Measurements from ENCODE around the gene SRR. TPM values are rescaled to one million over a fixed set of nuclear protein-coding genes. Genes with fewer than 3 reads are reported as not detected.
A peak's percentile ranks its signal among the peaks of the same experiment; 100 is the strongest.

SRR gene
- polyA plus RNA-seq, 1 donor from 2014 or later: 69.0 TPM

DNA sequence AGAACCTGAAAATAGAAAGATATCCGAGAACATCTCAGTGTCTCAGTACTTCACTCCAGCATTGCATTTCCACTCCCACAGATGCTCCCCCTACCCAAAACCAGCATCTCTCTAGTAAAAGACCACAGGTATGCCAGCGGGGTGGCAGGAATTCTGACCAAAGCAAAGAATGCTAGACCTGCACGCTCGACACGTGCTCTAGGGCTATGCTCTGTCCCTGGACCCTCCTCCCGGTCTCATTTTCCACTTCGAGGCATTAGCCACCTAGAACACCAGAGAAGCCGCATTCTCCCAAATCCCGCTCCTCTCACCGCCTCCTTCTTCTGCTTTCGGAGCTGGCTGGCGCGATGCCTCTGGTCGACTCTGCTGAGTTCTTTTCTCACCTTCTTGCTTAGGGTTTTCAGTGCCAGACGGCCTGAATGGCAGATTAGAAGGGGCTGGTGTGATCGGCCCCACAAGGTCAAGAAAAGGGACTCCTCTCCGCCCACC lies 32.0 kb downstream of the SRR start:
- TF ChIP-seq, protein P1, sequence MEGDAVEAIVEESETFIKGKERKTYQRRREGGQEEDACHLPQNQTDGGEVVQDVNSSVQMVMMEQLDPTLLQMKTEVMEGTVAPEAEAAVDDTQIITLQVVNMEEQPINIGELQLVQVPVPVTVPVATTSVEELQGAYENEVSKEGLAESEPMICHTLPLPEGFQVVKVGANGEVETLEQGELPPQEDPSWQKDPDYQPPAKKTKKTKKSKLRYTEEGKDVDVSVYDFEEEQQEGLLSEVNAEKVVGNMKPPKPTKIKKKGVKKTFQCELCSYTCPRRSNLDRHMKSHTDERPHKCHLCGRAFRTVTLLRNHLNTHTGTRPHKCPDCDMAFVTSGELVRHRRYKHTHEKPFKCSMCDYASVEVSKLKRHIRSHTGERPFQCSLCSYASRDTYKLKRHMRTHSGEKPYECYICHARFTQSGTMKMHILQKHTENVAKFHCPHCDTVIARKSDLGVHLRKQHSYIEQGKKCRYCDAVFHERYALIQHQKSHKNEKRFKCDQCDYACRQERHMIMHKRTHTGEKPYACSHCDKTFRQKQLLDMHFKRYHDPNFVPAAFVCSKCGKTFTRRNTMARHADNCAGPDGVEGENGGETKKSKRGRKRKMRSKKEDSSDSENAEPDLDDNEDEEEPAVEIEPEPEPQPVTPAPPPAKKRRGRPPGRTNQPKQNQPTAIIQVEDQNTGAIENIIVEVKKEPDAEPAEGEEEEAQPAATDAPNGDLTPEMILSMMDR (IDR thresholded peaks at IDR 0.05; ENCODE audit: poor library complexity, severe bottlenecking): no peak
- TF ChIP-seq, protein P2, sequence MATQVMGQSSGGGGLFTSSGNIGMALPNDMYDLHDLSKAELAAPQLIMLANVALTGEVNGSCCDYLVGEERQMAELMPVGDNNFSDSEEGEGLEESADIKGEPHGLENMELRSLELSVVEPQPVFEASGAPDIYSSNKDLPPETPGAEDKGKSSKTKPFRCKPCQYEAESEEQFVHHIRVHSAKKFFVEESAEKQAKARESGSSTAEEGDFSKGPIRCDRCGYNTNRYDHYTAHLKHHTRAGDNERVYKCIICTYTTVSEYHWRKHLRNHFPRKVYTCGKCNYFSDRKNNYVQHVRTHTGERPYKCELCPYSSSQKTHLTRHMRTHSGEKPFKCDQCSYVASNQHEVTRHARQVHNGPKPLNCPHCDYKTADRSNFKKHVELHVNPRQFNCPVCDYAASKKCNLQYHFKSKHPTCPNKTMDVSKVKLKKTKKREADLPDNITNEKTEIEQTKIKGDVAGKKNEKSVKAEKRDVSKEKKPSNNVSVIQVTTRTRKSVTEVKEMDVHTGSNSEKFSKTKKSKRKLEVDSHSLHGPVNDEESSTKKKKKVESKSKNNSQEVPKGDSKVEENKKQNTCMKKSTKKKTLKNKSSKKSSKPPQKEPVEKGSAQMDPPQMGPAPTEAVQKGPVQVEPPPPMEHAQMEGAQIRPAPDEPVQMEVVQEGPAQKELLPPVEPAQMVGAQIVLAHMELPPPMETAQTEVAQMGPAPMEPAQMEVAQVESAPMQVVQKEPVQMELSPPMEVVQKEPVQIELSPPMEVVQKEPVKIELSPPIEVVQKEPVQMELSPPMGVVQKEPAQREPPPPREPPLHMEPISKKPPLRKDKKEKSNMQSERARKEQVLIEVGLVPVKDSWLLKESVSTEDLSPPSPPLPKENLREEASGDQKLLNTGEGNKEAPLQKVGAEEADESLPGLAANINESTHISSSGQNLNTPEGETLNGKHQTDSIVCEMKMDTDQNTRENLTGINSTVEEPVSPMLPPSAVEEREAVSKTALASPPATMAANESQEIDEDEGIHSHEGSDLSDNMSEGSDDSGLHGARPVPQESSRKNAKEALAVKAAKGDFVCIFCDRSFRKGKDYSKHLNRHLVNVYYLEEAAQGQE (IDR thresholded peaks at IDR 0.05; ENCODE audit: borderline replicate concordance): no peak
- no peak for TF ChIP-seq EZH2 (IDR thresholded peaks at IDR 0.05; ENCODE audit: borderline replicate concordance, insufficient read depth, low read length, poor library complexity, severe bottlenecking)
- no peak for TF ChIP-seq MXI1 (conservative IDR thresholded peaks at IDR 0.05; ENCODE audit: poor library complexity, severe bottlenecking)
- TF ChIP-seq RAD21 (conservative IDR thresholded peaks at IDR 0.05): no peak
- no peak for TF ChIP-seq EP300 (conservative IDR thresholded peaks at IDR 0.05; ENCODE audit: poor library complexity, severe bottlenecking)
- no peak for TF ChIP-seq SMC3 (conservative IDR thresholded peaks at IDR 0.05; ENCODE audit: poor library complexity)
- no peak for TF ChIP-seq TAF1 (IDR thresholded peaks at IDR 0.05; ENCODE audit: low read depth)
- TF ChIP-seq POLR2AphosphoS5 (IDR thresholded peaks at IDR 0.05): no peak
- Histone ChIP-seq H4K20me1 (ENCODE audit: insufficient read depth) (no peaks in the 10 kb centered on the region), H3K9me3 (ENCODE audit: low read length) (no peaks in the 10 kb centered on the region), H3K79me2 (replicated peaks; ENCODE audit: insufficient read depth, low read length) (peaks cover 29% of the 10 kb centered on the region), H3K36me3 (ENCODE audit: insufficient read depth, low read length) (no peaks in the 10 kb centered on the region), H3F3A (ENCODE audit: insufficient read depth, low read length, poor library complexity, severe bottlenecking) (no peaks in the 10 kb centered on the region), H2AFZ (ENCODE audit: low read depth, low read length) (no peak overlapping the region), H3K27ac (ENCODE audit: low read length) (peak overlapping the region; percentile 91), H3K4me2 (ENCODE audit: low read length) (peak overlapping the region; percentile 87), H3K9me2 (ENCODE audit: insufficient read depth, low read length) (no peaks in the 10 kb centered on the region), H3K9ac (ENCODE audit: low read length) (peak overlapping the region; percentile 84), H3K27me3 (ENCODE audit: insufficient read depth, low read depth, low read length) (no peaks in the 10 kb centered on the region), H3K4me3 (ENCODE audit: low read length) (peak overlapping the region; percentile 98)

DNA sequence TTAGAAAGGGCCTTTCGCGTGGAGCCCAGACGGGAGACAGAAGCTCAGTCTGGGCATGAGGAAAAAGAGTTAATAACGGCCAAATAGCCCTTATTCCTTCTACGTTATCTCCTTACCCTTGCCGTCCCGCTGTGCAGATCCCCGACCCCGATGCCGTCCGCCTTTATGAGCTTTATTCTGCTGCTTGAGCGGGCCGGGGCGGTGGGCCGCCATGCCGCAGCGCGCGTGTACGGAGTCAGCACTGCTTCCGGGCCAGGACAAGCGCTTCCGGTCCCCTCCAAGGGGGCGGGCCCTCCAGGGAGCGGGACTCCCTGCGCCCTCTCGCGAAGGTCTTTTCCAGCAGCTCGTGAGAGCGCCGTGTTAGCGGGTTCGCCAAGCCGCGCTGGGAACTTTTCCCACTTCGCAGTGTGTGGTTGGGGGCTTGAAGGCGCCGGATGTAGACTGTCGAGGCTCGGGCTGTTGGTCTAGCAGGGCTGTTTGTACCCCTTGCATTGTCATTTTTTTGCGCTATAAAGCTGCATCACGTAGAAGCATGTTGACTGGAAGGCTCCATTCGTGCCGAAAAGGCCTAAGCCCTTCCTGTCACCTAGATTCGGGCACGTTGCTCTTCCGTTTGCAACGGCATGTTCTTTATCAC lies 32.6 kb downstream of the SRR start, which contains the start of gene TSR1:
Gene TSR1, minus strand, starts transcription at position 243 of the 637 bp plus-strand sequence. Its CDS starts 30 bp downstream, at position 213.
- H3K4me2 ChIP-seq (ENCODE audit: low read length): peak within 1 kb of the TSS; percentile 93

More for the DNA sequence above, 32.6 kb downstream of the SRR start, which contains the start of gene TSR1:
- Histone ChIP-seq H3K9me3 (ENCODE audit: low read length) (no peaks in the 10 kb centered on the region), H3K4me3 (ENCODE audit: low read length) (peak within 1 kb of the TSS; percentile 98), H2AFZ (ENCODE audit: low read depth, low read length) (peak within 1 kb of the TSS; percentile 85), H3K27ac (ENCODE audit: low read length) (peak within 1 kb of the TSS; percentile 91), H3K27me3 (ENCODE audit: insufficient read depth, low read depth, low read length) (no peaks in the 10 kb centered on the region), H3K9ac (ENCODE audit: low read length) (peak within 1 kb of the TSS; percentile 84), H3K9me2 (ENCODE audit: insufficient read depth, low read length) (no peaks in the 10 kb centered on the region), H4K20me1 (ENCODE audit: insufficient read depth) (no peaks in the 10 kb centered on the region), H3F3A (ENCODE audit: insufficient read depth, low read length, poor library complexity, severe bottlenecking) (no peaks in the 10 kb centered on the region), H3K79me2 (replicated peaks; ENCODE audit: insufficient read depth, low read length) (peaks cover 29% of the 10 kb centered on the region), H3K36me3 (ENCODE audit: insufficient read depth, low read length) (no peaks in the 10 kb centered on the region)
- TF ChIP-seq, protein P1 (IDR thresholded peaks at IDR 0.05; ENCODE audit: poor library complexity, severe bottlenecking): peak; percentile 63
- TF ChIP-seq MXI1 (conservative IDR thresholded peaks at IDR 0.05; ENCODE audit: poor library complexity, severe bottlenecking) (peak; percentile 100), SMC3 (conservative IDR thresholded peaks at IDR 0.05; ENCODE audit: poor library complexity) (peak; percentile 67), EZH2 (IDR thresholded peaks at IDR 0.05; ENCODE audit: borderline replicate concordance, insufficient read depth, low read length, poor library complexity, severe bottlenecking) (no peak), RAD21 (conservative IDR thresholded peaks at IDR 0.05) (peak; percentile 48), POLR2AphosphoS5 (IDR thresholded peaks at IDR 0.05) (peak; percentile 94), TAF1 (IDR thresholded peaks at IDR 0.05; ENCODE audit: low read depth) (peak; percentile 64), EP300 (conservative IDR thresholded peaks at IDR 0.05; ENCODE audit: poor library complexity, severe bottlenecking) (peak; percentile 49)
- TF ChIP-seq, protein P2 (IDR thresholded peaks at IDR 0.05; ENCODE audit: borderline replicate concordance): peak; percentile 80
